GM12878 (cell line): ENCODE results near the gene P2RX2. TPM values are rescaled to one million over a fixed set of nuclear protein-coding genes. Genes with fewer than 3 reads are reported as not detected.

Source experiments
- ATAC-seq: fragments of 200-7000 bp; cut with Tn5 transposase; 3 replicates; pipeline ENCODE4 v1.9.1; 2020; ENCODE audit warnings: mild to moderate bottlenecking, moderate library complexity
- BruUV-seq: library from RNA; stranded (reverse); fragments of 400-500 nt; replicated peaks from 2 replicates; lab custom pipeline; 2021; lab: Mats Ljungman, UMichigan
- CTCF ChIA-PET: fragments of 300-600 bp; sonication (Branson Sonifier 250); formaldehyde crosslinking; extraction: SDS; loops from one replicate; lab custom pipeline; 2021; ENCODE audit warnings: inconsistent platforms; lab: Yijun Ruan, JAX
- POLR2A ChIA-PET: fragments of 350-600 bp; formaldehyde crosslinking; extraction: SDS; loops from one replicate; lab custom pipeline; 2021; ENCODE audit warnings: inconsistent platforms; lab: Charles Lee
- RAD21 ChIA-PET: fragments of 300-600 bp; sonication (Branson Sonifier 250); formaldehyde crosslinking; loops from one replicate; lab custom pipeline; 2023; ENCODE audit warnings: antibody characterized with exemption; ENCODE audit not compliant: unreplicated experiment; lab: Charles Lee
- SMC1A ChIA-PET: fragments of 300-600 bp; sonication (Branson Sonifier 250); formaldehyde crosslinking; loops from one replicate; lab custom pipeline; 2023; ENCODE audit not compliant: unreplicated experiment, uncharacterized antibody; lab: Charles Lee
- DNase-seq: peaks from one replicate; pipeline ENCODE4 v3.0.0-alpha.2; 2011; ENCODE audit warnings: low read depth, low spot score
- FAIRE-seq: peaks from 3 replicates; lab custom pipeline; 2011; peaks lifted over from hg19 to GRCh38; lab: Jason Lieb, UNC
- H2AFZ ChIP-seq: 2 replicates; pipeline ENCODE4 v1.6.0; 2011; ENCODE audit warnings: low read depth, low read length, control low read depth; ENCODE audit not compliant: control insufficient read depth
- H3K27ac ChIP-seq: 2 replicates; pipeline ENCODE4 v1.5.1; 2011; ENCODE audit warnings: control low read depth; ENCODE audit not compliant: control insufficient read depth, insufficient read depth
- H3K27me3 ChIP-seq, 2 experiments: replicated peaks in 1 of 2; 2 replicates each; pipeline versions ENCODE4 v1.6.0 to v1.6.1; 2011; ENCODE audit warnings: low read length in 1 of 2; ENCODE audit not compliant: control insufficient read depth in 2 of 2, insufficient read depth in 2 of 2
- H3K36me3 ChIP-seq, 2 experiments: 2 replicates each; pipeline ENCODE4 v1.5.1; 2011; ENCODE audit warnings: low read length in 1 of 2; ENCODE audit not compliant: control insufficient read depth in 2 of 2, insufficient read depth in 2 of 2
- H3K4me1 ChIP-seq: 2 replicates; pipeline ENCODE4 v1.6.1; 2011; ENCODE audit warnings: mild to moderate bottlenecking, low read length, moderate library complexity, mixed read lengths; ENCODE audit not compliant: control insufficient read depth, insufficient read depth
- H3K4me2 ChIP-seq: 2 replicates; pipeline ENCODE4 v1.6.0; 2011; ENCODE audit warnings: control low read depth; ENCODE audit not compliant: control insufficient read depth, insufficient read depth
- H3K4me3 ChIP-seq: fragments of 200-600 bp; sonication (generic); 2 replicates; pipeline ENCODE4 v1.5.1; 2016
- H3K79me2 ChIP-seq: 2 replicates; pipeline ENCODE4 v1.6.0; 2011; ENCODE audit warnings: low read length; ENCODE audit not compliant: control insufficient read depth, insufficient read depth
- H3K9ac ChIP-seq: 2 replicates; pipeline ENCODE4 v1.8.0; 2011; ENCODE audit warnings: low read length, control low read depth, mixed read lengths; ENCODE audit not compliant: control insufficient read depth, insufficient read depth
- H3K9me3 ChIP-seq: replicated peaks from 3 replicates; pipeline ENCODE4 v1.5.1; 2011; ENCODE audit warnings: mild to moderate bottlenecking, low read length; ENCODE audit not compliant: control insufficient read depth, insufficient read depth
- H4K20me1 ChIP-seq: 2 replicates; pipeline ENCODE4 v1.6.0; 2011; ENCODE audit not compliant: control insufficient read depth, insufficient read depth
- ATF3 ChIP-seq: IDR thresholded peaks from 2 replicates; pipeline ENCODE4 v1.6.1; 2011; ENCODE audit warnings: low read depth, mild to moderate bottlenecking, low read length, moderate library complexity, borderline replicate concordance; ENCODE audit errors: extremely low read depth
- BCL3 ChIP-seq: IDR thresholded peaks from 2 replicates; pipeline ENCODE4 v1.6.1; 2011; ENCODE audit warnings: borderline replicate concordance, low read depth, mild to moderate bottlenecking, moderate library complexity, low read length; ENCODE audit not compliant: insufficient read depth, poor library complexity, severe bottlenecking
- CEBPZ ChIP-seq: fragments of 150-350 bp; IDR thresholded peaks from 2 replicates; pipeline ENCODE4 v1.6.1; 2016; ENCODE audit warnings: low read depth, low read length
- CREB1 ChIP-seq: IDR thresholded peaks from 2 replicates; pipeline ENCODE4 v1.6.1; 2012; ENCODE audit warnings: low read depth, mild to moderate bottlenecking, inconsistent platforms
- DPF2 ChIP-seq: fragments of 450-650 bp; IDR thresholded peaks from 2 replicates; pipeline ENCODE4 v1.6.1; 2017; ENCODE audit warnings: mild to moderate bottlenecking
- KLF5 ChIP-seq: fragments of 450-650 bp; IDR thresholded peaks from 2 replicates; pipeline ENCODE4 v1.6.1; 2014; ENCODE audit warnings: mild to moderate bottlenecking; ENCODE audit not compliant: partially characterized antibody
- MXI1 ChIP-seq: fragments of 150-350 bp; IDR thresholded peaks from 2 replicates; pipeline ENCODE4 v1.6.1; 2011; ENCODE audit warnings: low read depth, mild to moderate bottlenecking, inconsistent platforms, low read length, improper control_type of control experiment
- NR2F1 ChIP-seq: fragments of 450-650 bp; conservative IDR thresholded peaks from 2 replicates; pipeline ENCODE4 v1.6.1; 2017; ENCODE audit warnings: mild to moderate bottlenecking
- SREBF2 ChIP-seq: IDR thresholded peaks from 2 replicates; pipeline ENCODE4 v1.6.1; 2012; ENCODE audit warnings: mild to moderate bottlenecking, low read length
- TARDBP ChIP-seq: IDR thresholded peaks from 2 replicates; pipeline ENCODE4 v1.6.1; 2016; ENCODE audit warnings: borderline replicate concordance
- TCF12 ChIP-seq: IDR thresholded peaks from 2 replicates; pipeline ENCODE4 v1.6.1; 2011; ENCODE audit warnings: low read depth, mild to moderate bottlenecking, low read length
- USF1 ChIP-seq: IDR thresholded peaks from 2 replicates; pipeline ENCODE4 v1.6.1; 2011; ENCODE audit warnings: borderline replicate concordance, low read depth, mild to moderate bottlenecking, moderate library complexity, mixed read lengths, low read length; ENCODE audit not compliant: insufficient read depth; ENCODE audit errors: extremely low read length
- ZBTB40 ChIP-seq: fragments of 450-650 bp; IDR thresholded peaks from 2 replicates; pipeline ENCODE4 v1.6.1; 2016; ENCODE audit warnings: mild to moderate bottlenecking, moderate library complexity, borderline replicate concordance
- WGBS: methylation state at CpG from one replicate; pipeline ENCODE4 v1.1.6; 2016; ENCODE audit warnings: low lambda C conversion rate; ENCODE audit not compliant: insufficient replicate concordance, insufficient coverage; ENCODE audit errors: missing lambda C conversion rate; 5-methylcytosine and 5-hydroxymethylcytosine counted together
- in situ Hi-C: fragments of 300-500 bp; cut with MboI; formaldehyde crosslinking; loops from 9 replicates; pipeline ENCODE4 v1.14.3; 2018; ENCODE audit warnings: mixed read lengths
- intact Hi-C: fragments of 100-400 bp; cut with micrococcal nuclease; formaldehyde crosslinking; loops from one replicate; pipeline ENCODE4 v1.14.2; 2022; ENCODE audit not compliant: unreplicated experiment
- polyA plus RNA-seq, 11 experiments: library from polyadenylated mRNA; depleted of rRNA in 4 of 11; unstranded in 6 of 11; stranded (reverse) in 5 of 11; fragments of >200 nt; fragmentation: Nextera tagmentation in 4 of 11; fragmentation: Illumina TruSeq in 1 of 11; extraction: Ambion mirVana in 4 of 11; extraction: Trizol in 1 of 11; gene quantifications; 1 replicate in 1 of 11; 2 replicates in 10 of 11; pipeline versions ENCODE4 v1.2.1 to v1.2.3, GENCODE V29; 2011 to 2016; ENCODE audit warnings: inconsistent platforms in 2 of 11, missing spikeins in 2 of 11, low read depth in 1 of 11
- total RNA-seq, 4 experiments: library from RNA; depleted of rRNA in 3 of 4; stranded (reverse); fragments of >200 nt in 3 of 4; fragmentation: Illumina TruSeq in 1 of 4; extraction: Trizol in 1 of 4; gene quantifications; 2 replicates each; pipeline versions ENCODE4 v1.2.1 to v1.2.3, GENCODE V29; 2013 to 2021

P2RX2 gene
- total and polyA plus RNA-seq, 10 of the 15 experiments (the other 5 are each of a cell fraction or from before 2014, with no cell fraction given), result not detected

GRCh38 chr12:132657004-132657727 is 38.6 kb downstream of the P2RX2 start:
- in situ Hi-C loops, result no loop called here
- no peaks in the 10 kb centered on the region for H3K4me1 ChIP-seq
- TF ChIP-seq NR2F1 (no peak), TARDBP (no peak), USF1 (no peak), ATF3 (no peak), ZBTB40 (no peak), CREB1 (no peak), SREBF2 (no peak), CEBPZ (no peak), TCF12 (no peak), MXI1 (no peak), BCL3 (no peak), KLF5 (no peak), DPF2 (no peak)

More at GRCh38 chr12:132657004-132657727, 38.6 kb downstream of the P2RX2 start:
- Histone ChIP-seq H3K79me2 (no peaks in the 10 kb centered on the region), H3K9me3 (no peaks in the 10 kb centered on the region), H4K20me1 (no peaks in the 10 kb centered on the region), H3K9ac (no peak overlapping the region), H3K27ac (no peak overlapping the region), H3K4me2 (no peak overlapping the region), H3K36me3 (peaks cover 27 to 39% of the 10 kb centered on the region in 2 experiments; a peak in 3 of 4 replicates), H3K27me3 (no peaks in the 10 kb centered on the region), H3K4me3 (no peak overlapping the region), H2AFZ (no peak overlapping the region)
- intact Hi-C loops, result no loop called here
- ChIA-PET RAD21 (no interaction called here), SMC1A (no interaction called here), CTCF (interaction anchor here (0.6 to 1.1 kb wide), 2 partner anchors 12 to 438 kb away, joined by 3 read pairs; no protein-coding TSS in a partner anchor), POLR2A (interaction anchor here (0.6 kb wide), 1 partner anchor 30 kb away, joined by 4 read pairs; the partner anchor contains the start of gene POLE)
- FAIRE-seq (no peak), DNase-seq (no peak), ATAC-seq (no peak)
- WGBS, result 95% methylated on average over 12 of the region's 12 CpGs
- no TSS peak for BruUV-seq
